Loucy (cell line): ENCODE results near the gene TUBB2A.

ENCODE experiments used
- H2AFZ ChIP-seq: fragments of 200-600 bp; sonication (generic); 2 replicates; pipeline ENCODE4 v1.6.0; 2016; ENCODE audit warnings: antibody characterized with exemption, mild to moderate bottlenecking, low read length, moderate library complexity
- H3F3A ChIP-seq: fragments of 200-600 bp; 2 replicates; pipeline ENCODE4 v1.6.0; 2016; ENCODE audit warnings: antibody characterized with exemption, low read depth, mild to moderate bottlenecking
- H3K27me3 ChIP-seq: fragments of 200-600 bp; sonication (generic); 2 replicates; pipeline ENCODE4 v1.6.1; 2014; ENCODE audit warnings: low read length, mild to moderate bottlenecking; ENCODE audit not compliant: insufficient read depth, poor library complexity, severe bottlenecking
- H3K36me3 ChIP-seq: fragments of 200-600 bp; sonication (generic); 2 replicates; pipeline ENCODE4 v1.6.1; 2016; ENCODE audit warnings: low read length; ENCODE audit not compliant: insufficient read depth
- H3K4me1 ChIP-seq: fragments of 200-600 bp; sonication (generic); 2 replicates; pipeline ENCODE4 v1.5.1; 2014; ENCODE audit warnings: low read length, mild to moderate bottlenecking; ENCODE audit not compliant: insufficient read depth, poor library complexity, severe bottlenecking
- H3K4me2 ChIP-seq: fragments of 200-600 bp; sonication (generic); 2 replicates; pipeline ENCODE4 v1.6.0; 2014; ENCODE audit warnings: antibody characterized with exemption, low read length, low read depth, mild to moderate bottlenecking; ENCODE audit not compliant: poor library complexity, severe bottlenecking
- H3K4me3 ChIP-seq: fragments of 200-600 bp; sonication (generic); 2 replicates; pipeline ENCODE4 v1.5.1; 2014; ENCODE audit warnings: low read length, mild to moderate bottlenecking, mixed read lengths; ENCODE audit not compliant: poor library complexity, severe bottlenecking
- H3K79me2 ChIP-seq: fragments of 200-600 bp; sonication (generic); 2 replicates; pipeline ENCODE4 v1.6.1; 2014; ENCODE audit warnings: low read length; ENCODE audit not compliant: insufficient read depth
- H3K9ac ChIP-seq: fragments of 200-600 bp; sonication (generic); 2 replicates; pipeline ENCODE4 v1.6.0; 2014; ENCODE audit warnings: mild to moderate bottlenecking, low read depth, low read length, moderate library complexity; ENCODE audit not compliant: poor library complexity, severe bottlenecking
- H3K9me2 ChIP-seq: fragments of 200-600 bp; sonication (generic); replicated peaks from 2 replicates; pipeline ENCODE4 v1.6.1; 2016; ENCODE audit warnings: low read depth, low read length, mixed read lengths
- H3K9me3 ChIP-seq: fragments of 200-600 bp; sonication (generic); 2 replicates; pipeline ENCODE4 v1.6.1; 2014; ENCODE audit warnings: mild to moderate bottlenecking, antibody characterized with exemption, low read length, low read depth; ENCODE audit not compliant: insufficient read depth
- H4K20me1 ChIP-seq: fragments of 200-600 bp; sonication (generic); 2 replicates; pipeline ENCODE4 v1.6.0; 2014; ENCODE audit warnings: antibody characterized with exemption, low read length, mild to moderate bottlenecking; ENCODE audit not compliant: insufficient read depth, poor library complexity, severe bottlenecking
- EZH2phosphoT487 ChIP-seq: fragments of 200-600 bp; IDR thresholded peaks from 2 replicates; pipeline ENCODE4 v1.6.1; 2018; ENCODE audit warnings: antibody characterized with exemption, mild to moderate bottlenecking, moderate library complexity, borderline replicate concordance
- TF ChIP-seq, protein P1 (sequence below): fragments of 200-600 bp; sonication (generic); conservative IDR thresholded peaks from 2 replicates; pipeline ENCODE4 v1.5.1; 2014; ENCODE audit warnings: mild to moderate bottlenecking, antibody characterized with exemption, low read length

The TUBB2A gene

DNA sequence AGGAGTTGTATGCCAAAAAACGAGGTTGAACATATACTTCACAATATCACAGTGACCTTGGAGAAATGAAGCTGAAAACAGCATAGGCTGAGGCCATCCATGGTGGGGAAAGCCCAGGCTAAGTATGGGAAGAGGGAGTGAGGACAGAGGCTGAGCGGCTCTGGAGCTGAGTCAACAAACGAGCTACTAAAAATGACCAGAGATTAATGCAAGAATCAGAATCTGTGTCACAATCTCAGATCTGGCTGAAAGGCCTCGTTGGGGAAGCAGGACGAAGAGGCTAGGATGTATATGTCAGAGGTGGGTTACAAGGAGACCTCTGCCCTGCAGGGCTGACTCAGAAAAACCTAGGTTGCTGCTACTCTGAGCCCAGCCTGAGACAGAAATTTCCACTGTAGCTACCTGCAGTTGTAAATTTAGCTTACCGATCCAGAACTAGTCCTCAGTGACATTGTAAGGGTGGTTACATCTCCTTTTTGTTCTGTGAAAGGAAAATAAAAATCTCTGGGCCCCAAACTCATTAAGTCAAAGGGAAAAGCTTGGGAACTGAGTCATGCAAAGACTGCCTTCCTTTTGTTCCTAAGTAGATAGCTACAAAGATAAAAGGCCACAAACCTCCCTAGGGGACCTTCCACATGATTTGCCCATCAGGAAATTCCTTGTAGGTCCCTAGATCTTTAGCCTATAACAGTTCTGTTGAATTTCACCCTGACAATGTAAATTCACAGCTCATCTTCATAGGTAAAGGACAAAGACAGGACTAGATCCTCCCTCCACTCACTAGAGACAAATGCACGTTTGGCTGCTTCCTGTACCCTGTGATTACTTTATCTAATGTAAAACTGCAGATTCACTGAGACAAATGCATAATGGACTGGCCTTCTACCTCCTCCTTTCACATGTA is 8.5 kb upstream of the TUBB2A start:
- TF ChIP-seq, protein P1, sequence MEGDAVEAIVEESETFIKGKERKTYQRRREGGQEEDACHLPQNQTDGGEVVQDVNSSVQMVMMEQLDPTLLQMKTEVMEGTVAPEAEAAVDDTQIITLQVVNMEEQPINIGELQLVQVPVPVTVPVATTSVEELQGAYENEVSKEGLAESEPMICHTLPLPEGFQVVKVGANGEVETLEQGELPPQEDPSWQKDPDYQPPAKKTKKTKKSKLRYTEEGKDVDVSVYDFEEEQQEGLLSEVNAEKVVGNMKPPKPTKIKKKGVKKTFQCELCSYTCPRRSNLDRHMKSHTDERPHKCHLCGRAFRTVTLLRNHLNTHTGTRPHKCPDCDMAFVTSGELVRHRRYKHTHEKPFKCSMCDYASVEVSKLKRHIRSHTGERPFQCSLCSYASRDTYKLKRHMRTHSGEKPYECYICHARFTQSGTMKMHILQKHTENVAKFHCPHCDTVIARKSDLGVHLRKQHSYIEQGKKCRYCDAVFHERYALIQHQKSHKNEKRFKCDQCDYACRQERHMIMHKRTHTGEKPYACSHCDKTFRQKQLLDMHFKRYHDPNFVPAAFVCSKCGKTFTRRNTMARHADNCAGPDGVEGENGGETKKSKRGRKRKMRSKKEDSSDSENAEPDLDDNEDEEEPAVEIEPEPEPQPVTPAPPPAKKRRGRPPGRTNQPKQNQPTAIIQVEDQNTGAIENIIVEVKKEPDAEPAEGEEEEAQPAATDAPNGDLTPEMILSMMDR: no peak
- no peak for TF ChIP-seq EZH2phosphoT487
- Histone ChIP-seq H3K36me3 (no peaks in the 10 kb centered on the region), H3K79me2 (peaks cover 3% of the 10 kb centered on the region; the same call in 1 of the 2 replicates), H2AFZ (peak overlapping the region; percentile 78), H4K20me1 (no peaks in the 10 kb centered on the region), H3K4me3 (no peak overlapping the region), H3K9me2 (no peaks in the 10 kb centered on the region), H3F3A (peaks cover 4% of the 10 kb centered on the region; the same call in 1 of the 2 replicates), H3K4me1 (peaks cover 35% of the 10 kb centered on the region), H3K9me3 (no peaks in the 10 kb centered on the region), H3K4me2 (no peak overlapping the region), H3K9ac (no peak overlapping the region), H3K27me3 (no peaks in the 10 kb centered on the region)

DNA sequence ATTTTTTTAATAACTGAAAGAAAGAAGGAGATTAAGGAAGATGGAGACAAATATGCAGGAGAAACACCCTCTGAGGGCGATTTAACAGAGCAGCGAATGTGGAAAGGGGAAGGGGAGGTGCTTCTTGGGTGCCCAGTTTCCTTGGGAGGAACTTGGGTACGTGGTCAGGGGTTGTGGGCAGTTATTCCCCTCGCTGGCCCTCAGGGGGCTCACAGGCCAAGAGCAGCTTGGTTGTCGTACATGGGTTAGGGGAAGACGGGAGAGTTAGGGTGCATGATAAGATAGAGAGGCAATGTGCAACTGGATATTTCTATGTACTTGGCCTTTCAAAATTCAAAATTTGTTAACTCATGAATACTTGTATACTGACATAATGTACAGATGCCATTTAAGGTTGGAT is 7.0 kb upstream of the TUBB2A start:
- peaks cover 50% of the 10 kb centered on the region for H3K4me1 ChIP-seq
- TF ChIP-seq EZH2phosphoT487: no peak
- TF ChIP-seq, protein P1: no peak

DNA sequence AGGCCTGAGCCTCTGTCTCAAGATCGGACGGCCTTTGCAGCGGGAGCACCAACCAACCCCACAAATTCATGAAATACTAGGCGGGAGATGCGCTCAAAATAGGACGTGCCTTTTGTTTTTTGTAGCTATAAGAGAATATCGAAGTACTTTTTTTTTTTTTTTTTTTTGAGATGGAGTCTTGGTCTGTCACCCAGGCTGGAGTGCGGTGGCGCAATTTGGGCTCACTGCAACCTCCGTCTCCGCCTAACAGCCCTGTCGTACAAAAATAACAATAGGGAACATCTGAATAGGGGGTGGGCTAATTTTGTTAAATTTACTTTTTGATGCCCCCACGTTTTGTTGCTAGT is 5.9 kb upstream of the TUBB2A start:
- Histone ChIP-seq H3K79me2 (peaks cover 3% of the 10 kb centered on the region; the same call in 1 of the 2 replicates), H3K4me3 (peak overlapping the region; percentile 96), H3F3A (peaks cover 6% of the 10 kb centered on the region; the same call in 1 of the 2 replicates), H3K9me3 (no peaks in the 10 kb centered on the region), H4K20me1 (no peaks in the 10 kb centered on the region), H3K9me2 (no peaks in the 10 kb centered on the region), H3K27me3 (no peaks in the 10 kb centered on the region), H3K9ac (peak overlapping the region; percentile 70), H2AFZ (peak overlapping the region; percentile 87), H3K36me3 (no peaks in the 10 kb centered on the region), H3K4me2 (peak overlapping the region; percentile 83), H3K4me1 (peaks cover 51% of the 10 kb centered on the region)
- TF ChIP-seq, protein P1: no peak
- TF ChIP-seq EZH2phosphoT487: no peak

More for the DNA sequence above, 7.0 kb upstream of the TUBB2A start:
- Histone ChIP-seq H3K27me3 (no peaks in the 10 kb centered on the region), H3K79me2 (peaks cover 3% of the 10 kb centered on the region; the same call in 1 of the 2 replicates), H3K9me2 (no peaks in the 10 kb centered on the region), H3K4me2 (no peak overlapping the region), H4K20me1 (no peaks in the 10 kb centered on the region), H3K9me3 (no peaks in the 10 kb centered on the region), H3K36me3 (no peaks in the 10 kb centered on the region), H2AFZ (no peak overlapping the region), H3K4me3 (no peak overlapping the region), H3F3A (peaks cover 6% of the 10 kb centered on the region; the same call in 1 of the 2 replicates), H3K9ac (no peak overlapping the region)
